Superior temporal gyrus (tissue), 1 donor: ENCODE measurements around the gene BRPF3.

Experiments used
- DNase-seq: peaks from one replicate; pipeline ENCODE4 v3.0.0-alpha.2; 2016; ENCODE audit errors: extremely low spot score

Gene BRPF3

DNA sequence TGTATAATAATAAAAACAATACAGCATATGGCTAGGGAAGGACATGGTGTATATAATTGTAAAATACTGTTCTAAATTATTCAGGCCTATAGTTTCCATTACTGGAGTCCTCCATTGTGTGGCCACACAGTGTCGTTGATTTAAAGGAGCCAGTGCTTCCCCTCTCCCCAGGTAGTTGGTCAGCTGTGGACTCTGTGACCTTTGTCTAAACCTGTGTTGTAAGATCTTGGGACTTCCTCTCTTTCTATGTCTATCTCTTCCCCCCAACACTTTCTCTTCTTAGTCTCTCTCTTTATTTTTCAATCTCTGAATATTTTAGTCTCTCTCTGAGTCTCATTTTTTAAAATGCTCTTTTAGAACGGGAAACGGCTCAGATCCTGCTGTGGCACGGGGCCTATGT is 35.6 kb downstream of the BRPF3 start:
- no peak for DNase-seq

DNA sequence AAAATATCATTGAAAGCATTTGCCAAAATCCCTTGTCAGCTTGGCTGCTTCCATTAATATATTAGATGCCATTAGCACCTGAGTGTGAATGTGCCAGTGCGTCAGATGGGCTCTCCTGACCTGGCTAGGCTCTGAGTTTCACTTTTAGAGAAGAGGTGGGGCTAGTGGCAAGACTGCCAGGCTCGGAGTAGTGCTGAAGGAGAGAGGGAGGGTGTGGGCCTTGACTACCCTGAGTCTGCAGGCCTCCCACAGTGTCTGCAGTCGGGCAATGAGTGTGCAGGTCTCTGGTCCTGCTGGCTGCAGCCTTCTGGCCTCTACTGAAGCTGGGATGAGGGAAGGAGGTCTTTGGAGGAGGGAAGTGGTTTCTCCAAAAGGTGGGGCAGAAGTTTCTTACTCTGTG is 38.8 kb downstream of the BRPF3 start:
- no peak for DNase-seq

DNA sequence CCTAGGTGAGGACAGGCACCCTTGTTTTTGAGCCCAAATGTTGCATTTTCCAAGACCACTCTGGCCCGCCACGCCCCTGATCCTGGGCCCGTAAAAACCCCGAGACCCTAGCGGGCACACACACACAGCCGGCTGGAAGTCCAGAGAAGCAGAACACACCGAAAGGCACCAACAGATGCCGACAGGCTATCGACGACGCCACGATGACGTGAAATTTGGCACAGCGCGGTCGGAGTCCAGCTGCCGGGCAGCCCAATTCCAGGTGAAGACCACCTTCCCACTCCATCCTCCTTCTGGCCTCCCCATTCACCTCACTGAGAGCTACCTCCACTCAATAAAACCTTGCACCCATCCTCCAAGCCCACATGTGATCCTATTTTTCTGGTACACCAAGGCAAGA is 39.3 kb downstream of the BRPF3 start:
- DNase-seq: no peak

DNA sequence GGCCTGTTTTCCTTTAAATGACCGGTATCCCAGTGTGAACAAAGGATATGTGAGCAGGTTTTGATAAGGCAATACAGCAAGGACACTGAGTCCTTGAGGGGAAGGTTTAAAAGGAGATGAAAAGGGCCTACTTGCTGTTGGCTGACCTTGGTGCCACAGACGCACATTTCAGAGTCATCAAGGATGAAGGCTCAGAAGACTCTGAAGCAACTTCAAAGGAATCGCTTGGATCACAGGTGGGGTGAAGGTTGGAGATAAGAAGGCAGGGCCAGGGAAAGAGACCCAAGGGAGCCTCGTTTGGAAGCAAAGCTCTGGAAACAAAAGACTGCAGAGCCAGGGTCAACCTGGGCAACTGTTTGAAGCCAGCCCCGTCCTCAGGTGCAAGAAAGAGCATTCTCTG is 43.2 kb downstream of the BRPF3 start:
- DNase-seq: no peak

DNA sequence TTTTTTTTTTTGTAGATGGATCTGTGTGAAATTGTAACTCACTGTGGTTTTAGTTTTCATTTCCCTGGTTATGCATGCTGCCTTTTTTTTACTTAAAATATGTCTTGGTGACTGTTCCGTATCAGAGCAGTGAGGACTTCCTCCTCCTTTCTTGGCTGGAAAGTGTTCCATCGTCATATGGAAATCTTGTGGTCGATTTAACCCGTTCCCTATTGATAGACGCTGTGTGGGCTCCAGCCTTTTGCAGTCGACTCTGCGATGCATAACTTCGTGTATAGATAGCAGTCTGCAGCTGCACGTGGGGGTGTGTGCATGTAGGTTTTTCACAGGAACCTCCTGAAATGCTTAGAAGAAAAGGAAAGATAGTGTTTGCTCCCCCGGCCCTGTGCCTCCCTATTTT is 45.2 kb downstream of the BRPF3 start:
- DNase-seq: peak; percentile 63

DNA sequence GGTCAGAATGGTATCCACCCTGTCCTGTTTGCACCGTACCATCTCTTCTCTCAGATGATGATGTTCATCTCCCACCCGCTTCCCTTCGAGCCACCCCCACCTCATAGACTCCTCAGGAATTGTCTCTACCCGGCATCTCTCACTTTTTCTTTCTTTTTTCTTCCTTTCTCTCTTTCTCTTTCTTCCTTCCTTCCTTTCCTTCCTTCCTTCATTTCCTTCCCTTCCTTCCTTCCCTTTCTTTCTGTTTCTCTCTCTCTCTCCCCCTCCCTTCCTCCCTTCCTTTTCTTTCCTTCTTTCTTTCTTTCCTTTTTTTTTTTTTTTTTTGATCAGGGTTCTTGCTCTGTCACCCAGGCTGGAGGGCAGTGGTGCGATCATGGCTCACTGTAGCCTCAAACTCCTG is 45.6 kb downstream of the BRPF3 start:
- DNase-seq: no peak

DNA sequence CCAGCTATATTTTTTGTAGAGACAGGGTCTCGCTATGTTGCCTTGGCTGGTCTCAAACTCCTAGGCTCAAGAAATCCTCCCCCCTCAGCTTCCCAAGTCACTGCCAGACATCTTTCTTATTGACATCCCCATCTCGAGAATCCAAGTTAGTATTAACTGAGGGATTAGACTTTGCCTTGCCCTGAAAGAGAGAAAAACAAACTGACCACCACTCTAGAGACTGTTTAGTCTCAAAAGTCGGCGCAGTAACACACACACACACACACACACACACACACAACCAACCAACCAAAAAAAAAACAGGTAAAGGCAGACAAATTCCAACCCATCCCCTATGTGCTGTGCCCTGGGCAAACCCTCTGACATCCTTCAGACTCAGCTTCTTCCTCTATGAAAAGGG is 46.1 kb downstream of the BRPF3 start:
- DNase-seq: no peak

DNA sequence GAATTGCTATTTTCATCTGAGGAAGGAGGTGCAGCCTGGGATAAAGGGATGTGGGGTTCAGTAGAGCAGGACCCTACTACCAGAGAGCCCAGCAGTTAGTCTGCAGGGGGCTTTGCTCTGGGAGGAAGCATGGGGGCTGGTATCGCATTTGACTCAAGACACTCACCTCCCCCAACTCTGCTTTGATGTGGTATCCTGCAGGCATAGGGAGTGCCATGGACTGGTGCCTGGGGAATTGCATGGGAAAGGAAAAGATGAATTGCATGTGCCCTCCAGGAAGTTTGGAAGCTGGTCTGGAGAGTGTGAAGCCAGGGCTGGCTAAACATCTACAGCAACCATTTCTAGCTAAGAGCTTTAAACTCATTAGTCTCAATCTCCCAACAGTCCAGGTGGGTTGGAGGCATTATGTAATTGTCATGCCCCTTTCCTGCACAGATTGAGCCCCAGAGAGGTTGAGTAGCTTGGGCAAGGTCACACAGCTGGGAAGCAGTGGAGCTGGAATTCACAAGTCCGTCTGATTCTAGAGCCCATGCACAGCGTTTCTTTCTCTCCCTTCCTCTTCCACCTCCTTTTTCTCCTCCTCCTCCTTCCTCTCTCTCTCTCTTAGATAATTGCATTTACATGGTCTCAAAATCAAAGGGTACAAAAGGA is 47.1 kb downstream of the BRPF3 start:
- no peak for DNase-seq

DNA sequence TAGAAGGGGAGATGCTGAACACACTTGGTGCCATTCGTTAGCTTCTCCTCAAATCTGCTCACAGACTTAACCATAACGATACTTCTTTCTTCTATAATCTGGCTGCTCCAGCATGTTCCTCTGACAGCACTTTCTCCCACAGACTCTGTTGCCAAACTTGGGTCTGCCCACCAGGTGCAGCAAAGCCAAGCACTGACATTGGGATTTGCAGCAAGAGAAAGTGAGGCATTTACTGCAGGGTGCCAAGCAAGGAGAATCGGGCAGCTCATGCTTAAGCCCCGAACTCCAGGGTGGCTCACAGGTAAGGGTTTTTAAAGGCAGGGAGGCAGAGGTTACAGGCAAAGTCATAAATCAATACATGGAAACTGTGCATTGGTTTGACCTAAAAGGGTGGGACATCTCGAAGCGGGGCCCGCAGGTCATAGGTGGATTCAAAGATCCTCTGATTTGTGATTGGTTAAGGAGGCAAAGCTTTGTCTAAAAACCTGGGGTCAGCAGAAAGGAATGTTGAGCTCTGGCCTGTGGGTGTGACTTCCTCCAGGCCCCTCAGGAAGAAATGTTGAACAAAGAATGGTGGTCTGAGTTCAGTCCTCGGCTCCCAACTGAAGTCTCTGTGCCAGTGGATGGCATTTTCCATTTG is 48.2 kb downstream of the BRPF3 start:
- DNase-seq: no peak

DNA sequence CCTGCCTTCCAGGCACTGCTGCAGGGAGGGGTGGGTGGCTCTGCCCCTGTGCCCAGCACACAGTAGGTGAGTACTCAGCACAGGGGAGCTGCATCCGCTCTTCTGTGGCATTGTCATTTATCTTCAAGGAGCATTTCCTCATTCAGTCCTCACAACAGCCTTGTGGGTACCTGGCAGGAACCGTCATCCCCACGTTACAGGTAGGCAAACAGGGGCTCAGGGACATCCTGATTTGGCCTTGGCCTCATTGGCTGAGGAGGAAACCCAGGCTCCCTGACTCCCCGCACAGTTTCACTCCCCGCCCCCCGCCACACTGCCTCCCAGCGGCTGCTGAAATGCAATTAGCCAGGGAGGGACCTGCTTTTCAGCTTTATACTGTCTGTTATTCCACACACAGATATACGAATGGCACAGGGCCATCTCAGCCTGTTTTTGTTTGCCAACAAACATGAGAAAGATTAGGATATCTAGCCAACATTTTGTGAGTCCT is 49.1 kb downstream of the BRPF3 start:
- no peak for DNase-seq

DNA sequence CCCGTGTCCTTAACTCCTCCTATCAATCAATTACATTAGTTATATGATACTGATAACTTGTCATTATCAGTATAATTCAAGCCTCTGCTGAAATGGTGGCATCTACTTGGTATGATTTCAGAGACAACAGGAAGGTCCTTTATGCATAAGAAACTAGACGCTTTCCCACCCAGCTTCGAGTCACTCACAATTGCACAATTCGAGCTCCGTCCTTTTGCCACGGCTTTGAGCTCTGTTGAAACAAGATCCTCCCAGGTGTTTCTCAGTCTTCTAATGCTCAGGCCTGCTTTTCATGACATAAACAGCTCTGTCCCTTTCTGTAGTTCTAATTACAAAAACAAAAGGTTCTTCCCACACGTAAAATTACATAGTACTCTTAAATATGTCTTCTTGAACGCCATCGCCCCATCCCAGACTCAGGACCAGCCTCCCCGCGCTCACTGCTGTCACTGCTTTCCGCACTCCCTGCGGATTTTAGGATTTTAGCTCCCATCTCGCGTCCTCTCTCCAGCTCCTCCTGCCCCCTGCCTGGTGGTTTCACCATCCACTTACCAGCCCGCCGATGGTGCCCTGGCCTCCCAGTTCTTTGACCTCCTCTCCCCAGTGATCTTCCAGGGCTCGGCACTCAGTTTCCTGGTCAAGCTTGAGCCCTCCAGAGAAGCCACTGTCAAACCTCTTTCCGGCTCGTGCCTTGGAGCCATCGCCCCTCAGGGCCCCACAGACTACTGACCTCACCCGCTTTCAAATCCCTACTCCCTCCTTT is 50.1 kb downstream of the BRPF3 start:
- DNase-seq: no peak

DNA sequence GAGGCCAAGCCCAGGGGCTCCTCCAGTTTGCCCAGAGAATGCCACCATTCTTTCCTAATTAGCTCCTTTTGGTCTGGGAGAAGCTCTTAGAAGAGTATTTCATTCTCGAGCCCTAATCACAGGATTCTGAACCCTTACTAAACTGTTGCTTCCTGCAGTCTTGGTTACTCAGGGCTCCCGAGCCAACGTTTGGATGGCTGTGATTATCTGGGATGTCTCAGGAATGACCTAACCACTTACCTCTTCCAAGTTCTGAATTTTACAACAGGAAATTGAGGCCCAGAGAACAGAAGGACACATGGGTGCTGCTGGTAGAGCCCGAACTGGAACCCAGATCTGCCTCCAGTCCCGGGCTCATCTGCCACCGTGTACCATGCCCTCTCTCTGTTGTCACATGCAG is 51.1 kb downstream of the BRPF3 start:
- no peak for DNase-seq

DNA sequence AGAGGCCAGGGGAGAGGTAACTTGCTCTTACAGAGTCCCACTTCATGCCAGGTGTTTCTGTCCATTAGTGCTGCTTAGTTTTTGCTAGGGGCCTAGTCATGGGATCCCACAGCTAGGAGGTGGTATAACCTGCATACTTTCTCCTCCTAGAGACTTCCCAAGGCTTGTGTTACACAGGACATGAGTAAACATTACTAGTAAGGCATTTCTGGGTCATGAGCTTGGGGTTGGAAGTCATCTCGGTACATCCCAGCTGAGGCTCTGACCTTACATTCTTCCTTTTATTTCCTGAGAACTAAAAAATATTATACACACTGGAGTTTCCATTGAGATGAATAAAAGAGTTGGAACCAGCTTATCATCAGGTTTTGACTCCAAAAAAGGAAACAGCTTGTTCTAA is 52.4 kb downstream of the BRPF3 start:
- DNase-seq: no peak

DNA sequence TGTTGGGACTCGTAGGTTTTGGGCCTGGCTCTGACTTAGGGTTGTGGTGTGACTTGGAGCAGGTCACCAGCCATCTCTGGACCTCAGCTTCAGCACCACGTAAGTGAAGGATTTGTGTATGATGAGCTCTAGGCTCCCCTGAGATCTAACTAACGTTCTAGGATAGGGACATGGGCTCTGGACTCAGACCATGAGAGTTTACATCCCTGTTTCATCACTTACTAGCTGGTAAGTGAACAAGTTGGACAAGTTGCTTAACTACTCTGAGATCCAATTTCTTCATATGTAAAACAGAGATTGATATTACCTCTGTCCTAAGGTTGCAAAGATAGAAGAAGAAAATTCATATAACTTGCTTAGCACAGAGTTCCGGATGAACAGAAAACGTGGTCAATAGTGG is 53.0 kb downstream of the BRPF3 start:
- no peak for DNase-seq

DNA sequence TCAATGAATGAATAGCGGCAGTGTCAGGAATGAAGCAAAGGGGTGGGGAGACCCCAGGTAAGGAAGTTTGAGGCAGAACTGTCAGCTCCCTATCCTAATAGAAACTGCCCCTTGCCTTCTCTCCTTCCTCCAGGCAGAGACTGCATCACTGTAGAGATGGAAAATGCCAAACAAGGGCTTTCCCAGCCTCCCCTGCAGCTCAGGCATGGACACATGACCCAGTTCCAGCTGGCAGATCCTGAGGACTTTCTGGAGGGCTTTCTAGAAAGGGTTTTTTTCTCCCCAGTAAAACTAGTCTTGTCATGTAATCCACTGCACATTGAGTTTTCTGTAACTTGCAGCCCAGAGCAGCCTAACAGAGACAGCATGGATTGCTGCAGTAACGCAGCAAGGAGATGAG is 55.5 kb downstream of the BRPF3 start:
- DNase-seq: no peak

DNA sequence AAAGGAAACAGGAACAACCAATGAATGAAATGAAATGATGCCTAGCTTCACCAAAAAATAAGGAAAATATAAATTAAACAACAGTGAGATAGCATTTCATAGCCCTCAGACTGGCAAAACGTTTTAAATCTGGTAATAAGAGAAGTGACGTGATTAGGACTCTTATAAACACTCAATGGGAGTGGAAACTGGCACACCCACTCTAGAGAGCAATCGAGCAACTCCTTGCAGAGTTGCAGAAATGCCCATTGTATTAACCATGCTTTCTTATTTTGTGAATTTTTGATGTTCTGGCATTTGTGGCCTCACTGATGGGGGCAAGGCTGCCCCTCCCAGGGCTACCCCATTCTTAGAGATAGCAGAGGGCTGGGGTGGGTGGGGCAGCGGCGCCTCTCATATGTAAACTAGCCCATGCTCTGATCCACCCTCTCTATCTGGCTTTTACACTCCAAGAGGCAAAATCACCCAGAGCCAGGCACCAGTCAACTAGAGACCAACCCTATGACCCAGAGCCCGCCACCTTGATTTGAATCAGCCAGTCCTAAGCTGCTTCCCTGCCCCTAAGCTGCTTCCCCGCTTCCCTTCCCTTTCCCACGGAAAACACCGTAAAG is 67.0 kb downstream of the BRPF3 start:
- no peak for DNase-seq

DNA sequence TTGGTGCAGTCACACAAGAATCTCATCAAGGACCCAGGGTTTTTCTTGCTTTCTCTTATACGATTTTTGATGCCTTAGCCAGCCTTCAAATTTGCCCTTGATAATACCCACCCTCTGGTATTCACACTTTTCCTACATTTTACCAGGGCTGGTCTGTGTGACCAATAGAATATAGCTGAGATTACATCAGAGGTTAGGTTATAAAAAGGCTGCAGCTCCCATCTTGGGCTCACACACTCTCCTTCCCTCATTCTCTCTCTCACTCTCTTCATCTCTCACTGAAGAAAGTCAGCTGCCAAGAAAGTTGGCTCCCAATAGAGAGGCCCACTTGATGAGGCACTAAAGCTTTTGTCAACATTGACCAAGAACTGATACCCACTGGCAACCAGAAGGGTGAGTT is 69.2 kb downstream of the BRPF3 start:
- no peak for DNase-seq

DNA sequence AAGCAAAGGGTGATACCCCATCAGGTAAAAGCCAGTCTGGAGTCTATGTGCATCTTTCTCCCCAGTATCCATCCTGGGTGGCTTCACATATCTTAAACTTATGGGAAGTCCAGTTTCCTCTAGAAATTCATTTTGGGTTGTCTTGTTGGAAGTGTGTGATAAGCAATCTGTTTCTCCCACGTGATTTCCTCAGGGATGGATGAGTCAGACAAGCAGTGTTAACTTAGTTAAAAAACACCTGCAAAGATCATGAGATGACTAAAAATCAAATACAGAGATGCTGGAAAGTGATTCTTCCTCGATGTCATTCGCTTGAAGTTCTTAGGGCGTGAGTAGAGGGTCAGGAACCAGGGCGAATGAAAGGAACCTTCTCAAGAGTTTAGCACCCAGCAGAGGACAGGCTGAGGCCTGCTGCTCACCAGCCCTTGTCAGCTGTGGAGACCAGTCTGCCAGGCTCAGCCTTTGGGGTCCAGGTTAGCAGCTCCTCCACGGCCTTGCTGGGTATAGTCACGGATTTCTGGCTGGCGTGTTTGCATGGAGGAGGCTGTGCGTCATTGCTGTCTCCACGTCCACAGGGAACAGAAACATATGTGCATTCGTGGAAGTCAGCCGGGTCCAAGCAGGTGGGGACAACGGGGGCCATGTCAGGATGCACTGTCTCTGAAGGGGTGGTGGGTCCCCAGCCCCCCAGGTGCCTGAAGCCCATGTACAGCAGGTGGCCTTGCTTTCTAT is 70.5 kb downstream of the BRPF3 start:
- DNase-seq: peak; percentile 57

DNA sequence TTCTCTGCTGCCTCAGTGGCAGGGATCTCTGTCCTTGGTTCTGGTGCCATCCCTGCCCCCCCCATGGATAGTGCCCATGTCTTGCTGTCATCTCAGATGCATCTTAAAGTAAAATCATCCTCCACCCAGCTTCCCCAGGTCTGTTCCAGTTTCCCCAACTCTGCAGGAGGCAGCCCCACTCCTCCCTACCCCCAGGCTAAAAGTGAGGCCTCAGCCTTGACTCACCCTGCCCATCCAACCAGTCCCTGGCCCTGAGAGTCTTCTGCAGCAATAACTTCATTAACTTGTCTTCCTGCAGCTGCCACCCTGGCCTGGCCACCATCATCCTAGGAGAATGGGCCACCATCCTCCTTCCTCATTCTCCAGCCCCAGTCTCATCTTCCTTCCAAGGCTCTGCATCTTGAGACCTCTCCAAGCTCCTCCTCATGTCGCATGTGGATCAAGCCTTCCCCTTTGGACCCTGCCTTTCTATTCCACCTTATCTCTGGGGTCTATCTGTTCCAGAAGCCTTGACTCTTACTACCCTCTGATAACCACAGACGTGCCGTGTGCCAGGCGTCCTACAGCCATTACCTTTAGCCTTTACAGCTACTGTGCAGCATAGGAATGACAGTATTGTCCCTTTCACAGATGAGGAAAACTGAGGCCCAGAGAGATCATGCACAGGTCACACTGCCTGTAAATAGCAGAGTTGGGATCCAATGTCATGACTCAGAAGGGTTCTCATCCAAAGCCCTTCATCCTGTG is 71.4 kb downstream of the BRPF3 start:
- DNase-seq: no peak

DNA sequence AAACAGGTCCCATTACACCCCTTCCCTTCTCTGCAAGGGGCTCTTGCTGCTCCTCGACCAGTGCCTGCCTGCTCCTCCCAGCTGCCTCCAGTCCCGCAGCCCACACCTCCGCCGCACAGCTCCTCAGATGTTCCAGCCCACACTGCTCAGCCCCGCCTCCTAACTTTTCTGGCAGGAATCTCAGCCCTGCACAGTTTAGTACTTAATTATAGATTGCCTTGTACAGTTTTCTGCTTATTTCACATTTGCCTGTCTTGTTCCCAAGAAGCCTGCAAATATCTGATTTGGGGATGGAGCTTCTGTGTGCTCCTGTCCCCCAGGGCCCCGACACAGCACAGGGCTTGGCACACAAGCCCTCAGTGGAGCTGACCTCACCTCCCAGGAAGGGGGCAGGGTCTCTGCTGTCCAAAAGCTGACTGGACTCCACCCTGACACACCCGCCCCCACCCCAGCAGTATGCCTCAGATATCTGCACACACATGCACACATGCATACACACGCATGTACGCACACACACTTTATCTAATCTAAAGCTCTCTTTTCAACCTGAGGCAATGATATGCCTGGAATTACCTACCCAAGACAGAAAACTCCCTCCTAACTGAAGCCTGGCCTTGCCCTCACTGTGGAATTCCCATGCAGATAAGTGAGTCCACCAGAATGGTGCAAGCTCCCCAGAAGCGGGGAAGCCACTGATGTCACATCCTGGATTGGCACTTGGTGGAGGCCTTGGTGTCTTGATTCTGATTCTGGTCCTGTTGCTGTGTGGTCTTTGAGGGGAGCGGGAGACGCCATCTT is 72.1 kb downstream of the BRPF3 start:
- peak; percentile 55 for DNase-seq
